HG03521 (cell line): ENCODE measurements around the gene SPACA1.

Experiments
- ATAC-seq: cut with Tn5 transposase; IDR thresholded peaks from one replicate; pipeline ENCODE4 v1.9.1; 2021; ENCODE audit warnings: mild to moderate bottlenecking, moderate library complexity; ENCODE audit not compliant: unreplicated experiment

Gene SPACA1

DNA sequence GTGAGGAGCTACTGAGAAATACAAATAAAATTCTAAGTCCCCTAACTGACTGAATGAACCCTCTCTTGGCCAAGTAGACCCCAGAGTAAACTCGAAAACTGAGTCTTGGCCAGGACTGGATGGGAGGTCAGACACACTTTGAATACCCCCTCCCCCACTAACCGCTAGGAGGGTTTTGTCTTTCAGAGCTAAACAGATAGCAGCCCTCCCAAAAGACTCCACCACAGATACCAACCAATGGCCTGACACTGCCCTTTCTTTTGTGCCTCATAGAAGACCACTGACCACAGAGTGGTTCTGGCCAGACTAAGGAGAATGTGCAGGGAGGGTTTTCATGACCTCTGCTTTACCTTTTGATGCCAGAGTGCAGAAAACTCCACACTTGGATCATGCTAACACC, 42.1 kb downstream of the SPACA1 start:
- ATAC-seq, result no peak

DNA sequence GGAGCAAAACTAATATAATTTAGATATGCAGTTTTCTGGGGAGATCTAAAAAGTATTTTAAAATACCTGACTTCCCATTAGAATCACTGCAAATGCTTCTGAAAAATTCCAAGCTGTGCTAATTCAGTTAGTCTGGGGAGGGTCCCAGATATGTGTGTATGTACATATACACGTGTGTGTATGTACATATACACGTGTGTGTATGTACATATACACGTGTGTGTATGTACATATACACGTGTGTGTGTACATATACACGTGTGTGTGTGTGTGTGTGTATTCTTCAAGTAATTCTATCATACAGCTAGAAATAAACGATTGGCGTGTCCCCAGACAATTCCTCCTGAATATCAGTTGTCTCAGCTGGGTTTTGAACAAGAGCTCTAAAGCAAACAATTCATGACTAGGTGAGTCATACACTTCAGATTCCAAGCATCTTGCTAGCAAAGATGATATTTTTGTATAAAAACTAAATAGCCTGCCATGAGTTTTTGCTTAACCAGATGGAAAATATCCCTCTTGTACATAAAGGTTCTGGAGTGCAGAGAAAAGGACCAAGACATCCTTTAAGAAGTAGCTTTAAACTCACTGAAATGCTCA, 58.2 kb downstream of the SPACA1 start:
- ATAC-seq, result no peak

GRCh38 chr6:88107241-88107640, 59.6 kb downstream of the SPACA1 start:
- ATAC-seq, result no peak

DNA sequence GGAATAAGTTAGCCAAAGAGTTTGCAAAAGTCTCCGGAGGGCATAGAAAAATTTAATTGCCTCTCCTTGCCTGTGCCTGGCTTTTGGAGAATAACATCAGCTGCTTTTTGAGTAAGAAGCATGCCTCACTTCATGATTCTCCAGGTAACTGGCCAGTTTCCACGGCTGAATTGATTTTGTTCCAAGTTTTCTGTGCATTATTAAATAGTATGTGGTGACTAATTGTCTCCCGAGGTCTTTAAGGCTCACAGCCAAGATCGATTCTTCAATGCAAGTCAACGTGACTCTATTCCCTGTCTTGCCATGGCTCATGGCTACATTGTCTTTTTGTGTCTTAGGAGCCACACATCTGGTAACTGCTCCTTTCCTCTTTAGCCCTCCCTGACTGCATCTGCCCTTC, 64.3 kb downstream of the SPACA1 start:
- no peak for ATAC-seq

GRCh38 chr6:88114838-88115237, 67.2 kb downstream of the SPACA1 start:
- ATAC-seq, result no peak

DNA sequence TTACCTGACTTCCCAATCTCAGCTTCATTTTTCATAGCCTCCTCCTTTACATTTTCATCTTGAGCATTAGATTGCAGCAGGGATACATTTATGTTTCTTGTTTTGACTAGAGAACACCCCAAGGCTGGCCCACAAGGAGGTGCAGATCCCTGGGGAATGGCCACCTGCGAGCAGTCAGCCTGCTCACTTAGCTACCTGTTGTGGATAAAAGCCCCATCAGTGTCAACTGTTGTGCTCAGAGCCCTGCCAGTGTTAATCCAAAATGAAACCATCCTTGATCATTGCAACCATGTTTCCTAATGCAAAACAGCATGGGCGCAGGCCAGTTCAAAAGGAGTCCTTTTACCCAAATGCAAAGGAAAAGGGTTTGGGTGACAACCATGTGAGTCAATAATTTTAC, 67.7 kb downstream of the SPACA1 start:
- ATAC-seq, result no peak

GRCh38 chr6:88116276-88116675, 68.6 kb downstream of the SPACA1 start:
- no peak for ATAC-seq
